ENCODE results near the gene TBC1D9.
"Not testable (repeated sequence)": the region's sequence is repeated elsewhere in the genome, so short reads cannot be mapped to it uniquely, and the experiment has no call there.

The TBC1D9 gene

DNA sequence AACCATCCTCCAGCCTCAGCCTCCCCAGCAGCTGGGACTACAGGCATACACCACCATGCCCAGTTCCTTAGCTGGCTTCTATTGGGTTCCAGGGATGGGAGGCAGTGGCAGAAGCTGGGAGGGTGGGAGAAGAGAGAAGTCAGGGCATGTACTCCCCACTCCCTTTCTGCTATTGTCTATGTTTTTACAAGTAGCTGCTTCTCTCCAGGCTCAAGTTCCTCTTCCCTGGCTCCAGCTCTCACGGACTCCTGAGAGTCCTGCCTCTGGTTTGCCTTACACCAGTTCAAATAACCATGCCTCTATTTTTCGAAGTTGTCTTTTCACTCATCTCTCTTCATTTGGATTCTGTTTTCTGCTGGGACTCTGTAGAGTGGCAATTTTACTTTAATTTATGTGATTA is 2.9 kb downstream of the TBC1D9 start:
- no peak for DNase-seq (ENCODE audit: low spot score)

DNA sequence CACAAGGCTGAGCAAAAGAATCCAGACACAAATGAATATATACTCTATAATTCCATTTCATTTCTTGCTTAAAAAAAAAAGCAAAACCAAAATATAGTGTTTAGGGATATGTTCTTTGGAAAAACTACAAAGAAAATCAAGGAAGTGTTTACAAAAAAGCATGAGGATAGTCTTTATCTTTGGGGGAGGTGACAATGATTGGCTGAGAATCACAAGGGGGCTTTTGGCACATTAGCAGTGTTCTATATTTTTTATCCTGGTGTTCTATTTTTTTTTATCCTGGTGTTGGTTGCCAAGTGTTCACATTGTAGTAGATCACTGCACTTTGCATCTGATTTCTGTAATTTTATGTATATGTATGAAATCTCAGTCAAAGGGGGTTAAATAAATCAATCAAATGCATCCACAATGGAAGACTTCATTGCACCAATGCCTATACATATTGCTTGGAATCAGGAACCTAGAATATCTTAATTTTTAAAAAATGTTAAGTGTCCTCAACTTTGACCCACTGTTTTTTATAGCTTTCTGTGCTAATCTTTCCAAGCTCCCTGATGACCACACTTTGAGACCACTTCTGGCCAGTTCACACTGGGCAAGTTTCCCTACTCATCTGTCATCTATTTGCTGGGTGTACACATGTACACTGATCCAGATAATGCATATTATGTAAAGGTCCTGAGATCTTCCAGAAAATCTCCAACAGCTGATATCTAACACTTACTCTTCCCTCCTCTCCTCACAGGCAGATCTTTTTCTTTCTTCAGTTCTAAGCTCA is 3.7 kb downstream of the TBC1D9 start:
- no peak for DNase-seq (ENCODE audit: low spot score)

DNA sequence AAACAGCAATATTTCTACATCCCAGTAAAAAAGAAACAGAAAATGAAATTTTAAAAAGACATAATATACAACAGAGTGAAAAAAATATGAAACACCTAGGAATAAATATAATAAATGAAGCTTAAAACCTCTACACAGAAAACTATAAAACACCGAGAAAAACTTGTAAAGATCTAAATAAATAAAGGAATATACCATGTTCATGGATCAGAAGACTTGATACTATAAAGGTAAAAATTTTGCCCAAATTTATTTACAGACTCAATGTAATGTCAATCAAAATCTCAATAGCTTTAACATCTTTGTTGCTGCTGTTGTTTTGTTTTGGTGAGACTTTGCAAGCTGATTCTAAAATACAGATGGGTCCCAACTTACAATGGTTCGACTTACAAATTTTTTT is 5.7 kb downstream of the TBC1D9 start:
- no peak for DNase-seq (ENCODE audit: low spot score)

DNA sequence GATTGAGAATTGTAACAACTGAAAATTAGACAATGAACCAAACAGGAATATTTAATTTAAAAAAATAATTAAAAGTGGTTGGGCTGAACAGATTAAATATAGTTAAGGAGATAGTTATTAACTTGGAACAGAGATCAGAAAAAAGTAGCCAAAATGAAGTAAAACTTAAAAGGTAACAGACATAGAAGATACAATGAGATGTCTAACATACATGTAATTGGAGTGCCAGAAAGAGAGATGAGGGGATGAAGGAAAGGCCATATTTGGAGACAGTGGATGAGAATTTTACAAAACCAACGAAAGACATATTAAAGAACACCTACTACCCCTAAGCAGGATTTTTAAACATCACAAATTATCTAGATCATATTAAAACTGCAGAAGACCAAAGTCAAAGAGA is 8.0 kb downstream of the TBC1D9 start:
- DNase-seq (ENCODE audit: low spot score) = no peak

DNA sequence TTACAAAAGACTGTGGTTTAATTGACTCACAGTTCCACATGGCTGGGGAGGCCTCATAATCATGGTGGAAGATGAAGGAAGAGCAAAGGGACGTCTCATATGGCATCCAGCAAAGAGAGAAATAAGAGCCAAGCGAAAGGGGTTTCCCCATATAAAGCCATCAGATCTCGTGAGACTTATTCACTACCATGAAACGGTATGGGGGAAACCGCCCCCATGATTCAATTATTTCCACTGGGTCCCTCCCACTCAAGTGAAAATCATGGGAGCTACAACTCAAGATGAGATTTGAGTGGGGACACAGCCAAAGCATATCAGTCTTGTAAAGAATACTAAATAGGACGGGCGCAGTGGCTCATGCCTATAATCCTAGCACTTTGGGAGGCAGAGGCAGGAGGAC is 9.6 kb downstream of the TBC1D9 start:
- DNase-seq (ENCODE audit: low spot score) = not testable (repeated sequence)

DNA sequence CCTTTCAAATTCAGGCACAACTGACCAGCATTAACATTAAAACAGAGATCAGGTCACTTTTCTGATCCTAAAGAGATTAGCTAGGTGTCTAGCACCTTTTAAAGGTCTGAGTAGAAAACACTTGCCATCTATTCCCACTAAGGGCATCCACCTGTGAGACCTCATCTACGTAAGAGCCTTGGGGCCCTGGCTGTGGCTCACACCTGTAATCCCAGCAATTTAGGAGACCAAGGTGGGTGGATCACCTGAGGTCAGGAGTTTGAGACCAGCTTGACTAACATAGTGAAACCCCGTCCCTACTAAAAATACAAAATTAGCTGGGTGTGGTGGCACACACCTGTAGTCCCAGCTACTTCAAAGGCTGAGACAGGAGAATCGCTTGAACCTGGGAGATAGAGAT is 11.8 kb downstream of the TBC1D9 start:
- no peak for DNase-seq (ENCODE audit: low spot score)

DNA sequence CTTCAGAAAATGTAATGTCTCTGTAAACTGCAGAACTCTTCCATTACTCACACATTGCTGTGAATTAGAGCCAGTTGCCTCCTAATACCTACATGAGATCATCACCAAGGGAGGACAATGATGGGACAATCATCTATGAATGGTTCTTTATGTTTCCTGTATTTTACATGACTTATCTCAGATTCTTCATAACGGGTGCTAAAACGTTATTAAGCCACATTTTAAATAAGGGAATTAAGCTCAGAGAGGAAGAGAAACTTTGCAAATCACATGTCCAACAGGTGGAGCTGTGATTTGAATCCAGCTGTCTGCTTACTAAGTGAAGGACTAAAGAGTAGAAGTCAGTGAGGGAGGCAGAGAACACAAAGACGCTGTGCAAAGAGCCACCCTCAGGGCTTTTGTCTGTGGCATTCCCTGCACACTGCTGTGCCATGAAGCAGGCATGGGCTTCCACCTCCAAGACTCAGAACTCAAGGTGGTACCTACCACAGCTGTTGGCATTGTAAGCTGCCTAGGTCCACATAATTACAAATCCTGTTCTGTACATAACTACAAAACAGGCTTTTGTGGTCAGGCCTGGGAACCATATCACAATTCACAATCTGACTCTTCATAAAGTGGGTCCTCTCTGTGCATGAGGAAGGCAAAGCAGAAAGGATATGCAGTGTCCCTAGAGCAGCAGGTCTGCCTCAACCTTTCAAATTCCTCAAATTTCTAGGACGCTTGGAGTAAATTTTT is 12.8 kb downstream of the TBC1D9 start:
- no peak for DNase-seq (ENCODE audit: low spot score)

DNA sequence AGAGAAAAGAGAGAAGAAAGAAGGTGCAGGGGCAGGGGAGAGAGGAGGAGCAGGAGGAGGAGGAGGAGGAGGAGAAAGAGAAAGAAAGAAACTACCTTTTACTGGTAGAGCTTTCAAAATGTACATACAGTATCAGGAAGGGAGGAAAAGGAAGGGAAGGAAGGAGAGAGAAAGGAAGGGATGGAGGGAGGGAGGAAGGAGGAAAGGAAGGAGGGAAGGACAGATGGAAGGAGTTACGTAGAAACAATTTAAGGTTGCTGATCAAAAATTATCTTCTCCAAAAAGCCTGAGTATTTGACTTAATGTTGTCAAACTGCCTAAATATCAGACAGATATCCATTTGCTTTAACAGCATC is 13.4 kb downstream of the TBC1D9 start:
- no peak for DNase-seq (ENCODE audit: low spot score)

DNA sequence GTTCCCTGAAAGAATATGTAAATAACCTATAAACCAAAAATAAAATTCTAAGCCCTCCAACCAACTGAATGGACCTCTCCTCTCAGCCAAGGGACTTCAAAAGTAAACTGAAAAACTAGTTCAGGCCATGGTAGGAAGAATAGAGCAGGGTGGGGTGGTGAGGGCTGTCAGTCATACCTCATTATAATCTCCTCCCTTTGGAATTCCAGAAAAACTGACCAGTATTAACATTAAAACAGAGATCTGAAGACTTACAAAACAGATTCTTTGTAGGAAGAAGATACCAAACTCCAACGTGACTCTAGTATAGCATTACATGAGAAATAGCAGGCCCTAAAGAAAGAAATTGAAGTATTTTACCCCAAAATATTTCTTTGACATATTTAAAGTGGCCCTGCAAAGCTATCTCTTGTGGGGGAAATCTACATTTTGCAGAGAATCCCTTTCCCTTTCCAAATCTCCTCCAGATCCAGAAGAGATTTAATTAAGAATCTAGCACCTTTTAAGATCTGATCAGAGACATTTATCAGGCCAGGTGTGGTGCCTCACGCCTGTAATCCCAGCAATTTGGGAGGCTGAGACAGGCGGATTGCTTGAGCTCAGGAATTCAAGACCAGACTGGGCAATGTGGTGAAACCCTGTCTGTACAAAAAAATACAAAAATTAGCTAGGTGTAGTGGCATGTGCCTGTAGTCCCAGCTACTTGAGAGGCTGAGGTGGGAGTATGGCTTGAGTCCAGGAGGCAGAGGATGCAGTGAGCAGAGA is 15.1 kb downstream of the TBC1D9 start:
- DNase-seq (ENCODE audit: low spot score) = no peak

DNA sequence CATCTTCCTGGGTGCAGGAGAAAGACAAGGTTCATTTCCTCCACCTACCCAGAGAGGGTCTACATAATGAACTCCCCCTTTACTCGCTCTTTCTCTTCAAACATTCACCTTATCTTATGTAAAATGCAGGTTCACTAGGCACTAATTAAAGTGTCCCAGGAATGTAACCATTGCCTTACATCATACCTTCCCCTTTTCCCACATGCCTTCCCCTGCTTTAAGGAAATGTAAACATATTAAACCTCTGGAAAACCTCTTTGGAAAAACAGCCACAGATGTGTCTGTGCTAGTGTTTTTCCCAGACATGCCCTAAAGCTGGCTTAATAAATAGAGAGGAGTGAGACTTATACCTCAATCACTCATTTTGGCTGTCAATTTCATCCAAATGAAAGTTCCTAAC is 15.8 kb downstream of the TBC1D9 start:
- DNase-seq (ENCODE audit: low spot score) = no peak

DNA sequence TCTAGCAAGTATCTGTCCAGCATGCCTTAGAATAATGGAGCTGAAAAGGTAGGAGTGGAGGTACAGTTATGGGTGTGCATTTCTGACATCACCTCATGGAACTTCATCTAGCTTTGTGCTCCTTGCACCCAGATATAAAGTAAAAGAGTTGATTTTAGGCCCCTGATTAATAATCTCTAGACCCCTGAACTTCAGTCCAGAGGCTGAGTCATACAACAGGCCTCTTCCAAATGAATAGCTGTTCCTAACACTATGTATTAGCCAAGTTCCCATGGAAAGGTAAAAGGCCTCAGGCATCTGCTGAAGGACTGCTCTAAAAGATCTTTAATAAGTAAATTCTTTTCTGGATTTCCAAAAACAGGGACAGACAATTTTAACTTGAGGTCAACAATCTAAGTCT is 16.2 kb downstream of the TBC1D9 start:
- no peak for DNase-seq (ENCODE audit: low spot score)

DNA sequence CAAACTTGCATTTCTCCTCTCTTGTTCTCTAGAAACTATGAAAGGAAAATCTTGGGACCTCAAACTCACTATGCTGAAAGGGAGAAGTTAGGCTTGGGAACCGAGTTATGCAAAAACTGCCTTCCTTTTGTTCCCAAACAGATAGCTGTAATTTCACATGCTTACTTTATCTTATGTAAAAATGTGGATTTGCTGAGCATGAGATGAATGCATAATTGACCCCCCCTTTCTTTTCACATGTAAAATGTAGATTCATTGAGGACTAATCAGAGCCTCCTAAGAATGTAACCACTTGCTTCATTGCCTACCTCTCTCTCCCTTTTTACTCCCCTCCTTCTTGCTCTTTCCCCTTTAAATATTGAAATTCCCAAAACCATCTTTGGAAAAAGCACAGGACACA is 18.0 kb downstream of the TBC1D9 start:
- no peak for DNase-seq (ENCODE audit: low spot score)

DNA sequence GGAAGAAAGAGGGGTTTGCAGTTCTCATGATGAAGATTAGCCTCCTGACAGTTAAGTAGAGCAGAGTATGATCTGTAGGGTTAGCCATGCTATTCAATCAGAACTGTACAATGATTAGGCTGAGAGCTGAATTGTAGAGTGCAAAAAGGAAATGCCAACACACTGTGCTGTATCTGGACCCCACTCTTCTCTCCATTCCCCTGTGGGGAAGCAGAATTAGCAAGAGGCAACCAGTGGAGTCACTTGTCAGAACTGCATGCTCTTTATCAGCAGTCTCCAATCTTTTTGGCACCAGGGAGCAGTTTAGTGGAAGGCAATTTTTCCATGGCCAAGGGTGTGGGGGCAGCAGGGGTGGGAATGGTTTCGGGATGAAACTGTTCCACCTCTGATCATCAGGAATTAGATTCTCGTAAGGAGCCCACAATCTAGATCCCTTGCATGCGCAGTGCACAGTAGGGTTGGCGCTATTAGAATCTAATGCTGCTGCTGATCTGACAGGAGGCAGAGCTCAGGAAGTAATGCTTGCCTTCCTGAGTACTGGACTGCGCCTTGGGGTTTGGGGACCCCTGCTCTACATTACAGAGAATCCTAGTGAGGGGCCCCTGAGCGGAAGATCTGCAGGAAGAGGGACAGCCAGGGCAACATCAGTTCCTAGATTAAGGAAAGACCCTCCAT is 19.4 kb downstream of the TBC1D9 start:
- no peak for DNase-seq (ENCODE audit: low spot score)

DNA sequence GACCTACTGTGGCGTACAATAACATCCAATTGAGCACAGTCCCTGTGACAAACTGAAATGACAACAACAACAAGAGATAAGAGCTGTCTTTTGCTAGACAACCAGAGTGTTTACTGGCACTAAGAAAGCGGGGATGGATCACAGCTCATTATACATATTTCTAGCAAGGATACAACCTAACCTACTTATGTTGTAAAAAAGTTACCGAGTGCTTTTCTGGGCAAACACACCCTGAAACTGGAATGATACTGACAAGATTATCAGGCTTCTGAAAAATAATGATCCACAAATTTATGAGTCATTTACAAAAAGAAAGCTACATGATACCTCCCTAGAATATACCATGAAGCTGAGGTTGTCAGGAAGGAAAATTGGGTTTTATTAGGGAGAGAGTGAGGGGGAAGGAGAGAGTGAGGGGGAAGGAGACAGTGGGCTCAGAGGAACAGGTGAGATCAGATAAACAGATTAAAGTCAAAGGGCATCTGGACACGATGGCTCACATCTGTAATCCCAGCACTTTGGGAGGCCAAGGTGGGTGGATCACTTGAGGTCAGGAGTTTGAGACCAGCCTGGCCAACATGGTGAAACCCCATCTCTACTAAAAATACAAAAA is 20.3 kb downstream of the TBC1D9 start:
- no peak for DNase-seq (ENCODE audit: low spot score)

DNA sequence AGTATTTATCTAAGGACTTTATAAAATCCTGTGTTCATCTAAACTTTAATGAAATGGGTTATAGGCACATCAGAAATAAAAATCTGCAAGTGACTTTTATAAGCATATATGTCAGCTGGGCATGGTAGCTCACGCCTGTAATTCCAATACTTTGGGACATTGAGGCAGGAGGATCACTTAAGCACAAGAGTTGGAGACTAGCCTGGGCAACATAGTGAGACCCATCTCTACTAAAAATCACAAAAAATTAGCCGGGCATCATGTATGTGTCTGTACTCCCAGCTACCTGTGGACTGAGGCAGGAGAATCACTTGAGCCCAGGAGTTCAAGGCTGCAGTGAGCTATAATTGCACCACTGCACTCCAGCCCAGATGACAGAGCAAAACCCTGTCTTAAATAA is 20.9 kb downstream of the TBC1D9 start:
- no peak for DNase-seq (ENCODE audit: low spot score)

DNA sequence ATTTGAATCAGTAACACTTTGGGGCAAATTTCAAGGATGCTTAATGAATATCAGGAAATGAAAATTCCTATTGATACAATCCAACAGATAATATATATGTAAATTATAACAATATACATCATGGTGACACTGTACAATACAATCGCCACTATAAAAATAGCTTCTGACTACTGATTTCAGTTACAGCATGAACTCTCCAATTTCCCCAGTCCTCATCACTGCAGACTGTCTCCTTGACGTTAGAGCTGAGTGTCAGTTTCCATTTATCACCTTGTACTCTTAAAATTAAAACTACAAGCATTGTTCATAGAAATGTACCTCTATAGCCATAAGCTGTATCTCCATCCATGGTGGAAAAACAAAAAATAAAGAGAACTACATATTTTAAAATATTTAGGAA is 23.4 kb downstream of the TBC1D9 start:
- no peak for DNase-seq (ENCODE audit: low spot score)

DNA sequence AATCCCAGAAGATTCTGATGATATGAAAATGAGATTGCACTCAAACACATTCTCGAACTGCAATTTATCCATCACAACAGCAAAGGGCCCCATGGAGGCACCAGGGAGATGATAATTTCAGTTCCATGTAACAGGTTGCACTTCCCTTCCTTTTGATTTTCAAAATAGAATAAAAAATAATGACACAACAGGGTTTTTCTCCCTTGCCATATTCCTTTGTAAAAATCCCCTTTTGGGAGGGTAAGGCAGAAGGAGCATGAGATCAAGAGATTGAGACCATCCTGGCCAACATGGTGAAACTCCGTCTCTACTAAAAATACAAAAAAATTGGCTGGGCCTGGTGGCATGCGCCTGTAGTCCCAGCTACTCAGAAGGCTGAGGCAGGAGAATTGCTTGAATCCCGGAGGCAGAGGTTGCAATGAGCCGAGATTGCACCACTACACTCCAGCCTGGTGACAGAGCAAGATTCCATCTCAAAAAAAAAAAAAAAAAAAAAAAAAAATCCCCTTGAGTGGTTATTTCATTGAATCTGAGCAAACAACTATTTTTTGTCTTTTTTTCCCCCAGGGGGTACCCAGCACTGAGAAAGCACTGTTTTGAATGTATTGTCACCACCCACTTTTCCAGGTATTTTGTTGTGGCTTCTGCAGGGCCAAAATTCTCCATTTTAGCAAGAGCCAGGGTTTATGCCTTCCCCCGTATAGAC is 26.7 kb downstream of the TBC1D9 start:
- DNase-seq (ENCODE audit: low spot score) = no peak

DNA sequence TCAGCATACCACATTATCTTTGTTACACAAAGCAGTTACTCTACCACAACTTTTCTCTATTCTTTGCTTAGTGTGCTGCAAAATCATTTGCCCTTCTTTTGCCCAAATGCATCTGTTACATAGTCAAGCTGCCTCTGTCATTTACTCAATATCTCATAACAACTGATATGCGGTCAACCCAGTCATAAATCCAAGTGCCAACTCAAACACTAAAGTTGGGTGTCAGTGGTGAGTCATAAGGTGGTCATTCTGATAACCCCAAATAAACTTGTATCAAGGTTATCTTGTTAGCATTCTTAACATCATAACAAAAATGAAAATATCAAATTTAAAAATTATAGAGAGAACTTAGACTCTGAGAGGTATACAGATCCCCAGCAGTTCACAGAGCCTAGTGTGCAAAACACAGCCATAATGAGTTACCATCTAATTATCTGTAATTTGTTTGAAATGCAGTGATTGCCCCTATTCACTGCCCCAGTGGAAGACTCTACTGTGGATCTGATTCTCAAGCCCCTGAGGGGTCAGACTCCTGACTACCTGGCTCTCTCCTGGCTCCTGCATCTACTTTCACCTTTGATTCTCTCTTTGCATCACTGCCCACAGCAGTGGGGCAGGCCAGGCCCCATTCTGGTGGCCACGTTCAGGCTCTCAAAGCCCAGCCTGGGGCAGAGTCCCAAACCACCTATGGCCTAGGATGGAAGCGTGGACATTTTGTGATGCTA is 29.2 kb downstream of the TBC1D9 start:
- DNase-seq (ENCODE audit: low spot score) = no peak

DNA sequence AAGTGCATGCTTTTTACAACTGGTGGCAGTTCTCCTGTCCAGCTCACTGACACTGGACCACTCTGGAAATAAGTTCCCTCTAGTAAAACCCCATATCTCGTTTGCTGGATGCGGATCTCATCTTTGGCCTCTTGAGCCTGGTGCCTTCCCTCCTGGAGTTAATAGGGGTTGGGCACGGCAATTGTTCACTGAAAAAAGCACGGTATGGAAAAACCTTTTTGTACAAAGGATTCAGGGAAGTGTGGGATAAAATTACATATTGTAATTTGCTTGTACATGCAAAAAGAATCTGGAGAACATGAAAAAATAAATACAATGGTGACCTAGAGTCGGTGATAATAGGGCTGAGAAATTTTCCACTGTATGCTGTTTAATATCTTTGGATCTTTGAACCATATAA is 30.6 kb downstream of the TBC1D9 start:
- DNase-seq (ENCODE audit: low spot score) = no peak

DNA sequence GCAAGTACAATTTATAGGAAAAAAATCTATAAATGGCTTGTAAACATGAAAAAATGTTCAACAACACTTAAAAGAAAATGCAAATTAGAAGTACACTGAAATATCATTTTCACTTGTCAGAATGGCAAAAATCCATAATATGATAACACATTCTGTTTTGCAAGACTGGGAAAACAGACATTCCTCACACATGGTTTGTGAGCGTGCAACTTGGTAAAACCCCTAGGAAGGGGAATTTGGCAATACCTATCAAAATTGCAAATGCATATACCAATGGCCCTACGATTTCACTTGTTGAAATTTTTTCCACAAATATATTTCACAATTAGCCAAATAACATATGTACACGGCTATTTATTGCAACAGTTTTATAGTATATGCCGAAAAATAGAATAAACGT is 31.4 kb downstream of the TBC1D9 start:
- no peak for DNase-seq (ENCODE audit: low spot score)
